Amniotic epithelial cell (primary cell): ENCODE measurements around the gene IL4R.
"Not testable (repeated sequence)": the region's sequence is repeated elsewhere in the genome, so short reads cannot be mapped to it uniquely, and the experiment has no call there.

ENCODE experiments used
- DNase-seq: peaks from one replicate; pipeline ENCODE4 v3.0.0-alpha.2; 2010; ENCODE audit warnings: low read depth

Gene IL4R

DNA sequence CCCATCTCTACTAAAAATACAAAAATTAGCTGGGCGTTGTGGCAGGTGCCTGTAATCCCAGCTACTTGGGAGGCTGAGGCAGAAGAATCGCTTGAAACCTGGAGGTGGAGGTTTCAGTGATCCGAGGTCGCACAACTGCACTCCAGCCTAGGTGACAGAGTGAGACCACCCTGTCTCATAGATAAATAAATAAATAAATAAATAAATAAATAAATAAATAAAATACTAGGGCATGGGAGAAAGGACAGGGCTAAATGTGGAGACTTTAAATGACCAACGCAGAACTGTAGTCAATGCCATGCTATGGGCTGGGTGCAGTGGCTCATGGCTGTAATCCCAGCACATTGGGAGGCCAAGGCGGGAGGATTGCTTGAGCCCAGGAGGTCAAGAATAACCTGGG lies 25.5 kb upstream of the IL4R start:
- not testable (repeated sequence) for DNase-seq

DNA sequence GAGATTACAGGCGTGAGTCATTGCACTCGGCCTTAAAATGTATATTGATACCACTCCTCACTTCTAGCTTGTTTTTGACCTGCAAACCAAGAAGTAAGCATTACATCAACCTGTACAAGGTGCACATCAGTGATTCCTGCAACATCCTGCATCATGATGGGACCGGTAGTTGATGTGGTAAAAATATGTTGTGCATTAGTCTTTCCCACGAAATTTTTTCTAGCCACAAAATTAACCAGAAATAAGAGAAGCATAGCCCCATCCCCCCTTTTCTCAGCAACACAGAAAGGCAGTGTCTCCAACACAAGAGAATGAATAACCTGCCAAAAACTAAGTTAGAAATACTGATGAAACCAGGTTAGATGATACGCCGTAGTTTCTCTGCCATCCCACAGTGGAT lies 24.1 kb upstream of the IL4R start:
- no peak for DNase-seq

DNA sequence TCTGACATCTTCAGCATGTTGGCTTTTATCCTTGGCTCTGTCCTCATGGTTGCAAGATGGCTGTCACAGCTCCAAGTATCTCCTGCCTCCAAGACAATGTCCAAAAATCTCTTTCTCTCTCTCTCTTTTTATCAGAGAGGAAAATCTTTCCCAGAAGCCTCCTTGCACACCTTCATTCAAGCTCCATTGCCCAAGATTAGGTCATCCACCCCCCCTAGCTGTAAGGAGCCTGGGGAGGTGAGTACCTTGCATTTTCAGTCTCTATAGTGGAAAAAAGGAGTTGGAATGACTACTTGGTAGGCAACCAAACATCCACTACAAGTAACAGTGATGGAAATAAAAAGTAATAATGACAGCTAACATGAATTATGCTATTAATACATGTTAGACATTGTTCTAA lies 23.2 kb upstream of the IL4R start:
- no peak for DNase-seq

DNA sequence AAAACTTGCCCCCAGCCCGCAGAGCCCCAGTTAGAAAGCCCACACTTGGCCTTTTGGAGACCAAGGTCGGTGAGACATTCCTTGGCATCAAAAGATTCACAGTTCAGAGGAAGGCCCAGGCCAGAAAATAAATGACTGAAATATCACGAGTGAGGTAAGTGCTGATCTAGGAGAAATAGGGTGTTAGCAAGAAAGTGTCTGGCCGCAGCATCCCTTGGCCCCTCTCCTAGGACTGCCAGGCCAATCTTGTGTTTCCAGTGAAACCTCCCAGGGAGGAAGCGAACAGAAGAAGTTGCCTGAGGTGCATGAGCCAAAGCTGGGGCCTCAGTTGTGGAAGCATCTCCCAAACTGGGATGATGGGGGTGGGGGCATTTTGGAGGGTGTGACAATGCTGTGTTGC lies 22.7 kb upstream of the IL4R start:
- DNase-seq: no peak

DNA sequence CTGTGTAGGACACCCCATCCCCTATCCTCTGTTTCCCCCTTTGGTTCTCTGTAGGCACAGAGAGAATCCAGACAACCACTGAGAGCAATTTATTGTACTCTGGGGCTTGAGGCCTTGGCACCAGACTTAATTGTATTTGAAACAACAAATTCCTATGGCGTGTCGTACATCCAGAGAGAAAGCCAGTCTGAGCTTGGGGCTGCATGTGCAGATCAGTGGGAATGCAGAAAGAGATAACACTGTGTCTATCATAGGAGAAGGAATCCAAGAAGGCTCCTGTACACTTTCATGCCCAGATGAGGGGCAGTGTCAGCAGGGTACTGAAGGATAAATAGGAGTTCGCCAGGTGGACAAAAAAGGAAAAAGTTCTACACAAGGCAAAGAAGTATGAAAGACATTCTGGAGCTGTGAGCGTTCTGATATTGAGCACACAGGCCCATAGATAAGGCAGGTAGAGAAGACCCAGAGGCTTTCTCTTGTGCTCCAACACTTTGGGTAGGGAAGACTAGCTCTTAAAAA lies 22.0 kb upstream of the IL4R start:
- DNase-seq: no peak

DNA sequence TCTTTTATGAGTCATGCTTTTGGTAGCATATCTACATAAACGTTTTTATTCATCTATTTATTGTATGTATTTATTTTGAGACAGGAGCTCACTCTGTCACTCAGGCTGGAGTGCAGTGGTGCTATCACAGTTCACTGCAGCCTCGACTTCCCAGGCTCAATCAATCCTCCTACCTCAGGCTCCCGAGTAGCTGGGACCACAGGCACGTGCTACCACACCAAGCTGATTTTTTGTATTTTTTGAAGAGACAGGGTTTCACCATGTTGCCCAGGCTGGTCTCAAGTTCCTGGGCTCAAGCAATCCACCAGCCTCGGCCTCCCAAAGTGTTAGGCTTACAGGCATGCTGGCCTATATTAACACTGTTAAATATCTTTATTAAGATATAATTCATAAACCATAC lies 20.4 kb upstream of the IL4R start:
- DNase-seq: no peak

DNA sequence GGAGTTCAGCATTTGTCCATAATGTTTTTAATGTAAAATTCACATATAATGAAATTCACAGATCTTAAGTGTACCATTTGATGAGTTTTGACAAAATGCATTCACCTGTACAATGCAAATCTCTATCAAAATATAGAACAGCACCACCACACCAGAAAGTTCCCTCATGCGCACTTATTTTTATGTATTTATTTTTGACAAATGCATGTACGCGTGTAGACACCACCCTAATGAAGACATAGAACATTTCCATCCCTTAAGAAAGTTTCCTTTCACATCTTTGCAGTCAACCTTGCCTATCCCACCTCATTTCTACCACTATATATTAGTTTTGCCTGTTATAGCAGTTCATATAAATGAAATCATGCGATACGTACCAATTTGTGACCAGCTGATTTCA lies 15.6 kb upstream of the IL4R start:
- DNase-seq: no peak

DNA sequence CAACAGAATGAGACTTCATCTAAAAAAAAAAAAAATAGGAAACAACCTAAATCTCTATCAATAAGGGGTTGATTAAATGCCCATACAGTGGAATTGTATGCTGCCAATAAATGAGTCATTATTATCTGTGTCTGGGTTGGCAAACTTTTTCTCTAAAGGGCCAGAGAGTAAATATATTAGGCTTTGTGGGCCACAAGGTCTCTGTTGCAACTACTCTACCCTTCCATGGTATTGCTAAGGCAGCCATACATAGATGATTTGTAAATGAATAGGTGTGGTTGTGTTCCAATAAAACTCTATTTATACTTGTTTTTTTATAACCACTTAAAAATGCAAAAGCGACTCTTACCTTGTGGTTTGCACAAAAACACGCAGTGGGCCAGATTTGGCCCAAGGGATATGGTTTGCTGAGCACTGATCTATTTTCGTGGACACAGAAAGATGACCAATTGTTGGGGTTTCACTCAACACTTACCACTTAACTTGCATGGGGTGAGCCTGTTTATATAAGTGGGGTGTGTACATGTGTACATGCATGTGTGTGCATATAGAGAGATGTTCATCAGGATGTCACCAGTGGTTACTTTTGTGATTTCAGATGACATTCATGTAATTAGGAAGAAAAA lies 12.4 kb upstream of the IL4R start:
- no peak for DNase-seq

DNA sequence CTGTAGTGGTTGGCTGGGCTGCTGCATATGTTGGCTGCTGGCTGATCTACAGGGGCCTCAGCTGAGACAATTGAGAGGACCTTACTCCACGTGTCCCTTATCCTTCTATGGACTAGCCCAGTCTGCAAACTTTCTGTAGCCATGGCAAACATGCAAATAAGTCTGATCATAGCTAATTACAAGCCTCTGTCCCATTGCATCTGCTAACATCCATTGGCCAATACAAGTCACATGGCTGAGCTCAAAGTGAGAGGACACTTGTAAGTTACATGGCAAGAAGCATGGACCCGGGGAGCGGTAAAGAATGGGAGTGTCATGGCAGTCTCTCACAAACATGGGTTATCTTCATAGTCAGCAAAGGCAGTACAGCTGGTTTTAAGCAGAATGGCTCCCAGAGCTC lies 11.6 kb upstream of the IL4R start:
- no peak for DNase-seq

DNA sequence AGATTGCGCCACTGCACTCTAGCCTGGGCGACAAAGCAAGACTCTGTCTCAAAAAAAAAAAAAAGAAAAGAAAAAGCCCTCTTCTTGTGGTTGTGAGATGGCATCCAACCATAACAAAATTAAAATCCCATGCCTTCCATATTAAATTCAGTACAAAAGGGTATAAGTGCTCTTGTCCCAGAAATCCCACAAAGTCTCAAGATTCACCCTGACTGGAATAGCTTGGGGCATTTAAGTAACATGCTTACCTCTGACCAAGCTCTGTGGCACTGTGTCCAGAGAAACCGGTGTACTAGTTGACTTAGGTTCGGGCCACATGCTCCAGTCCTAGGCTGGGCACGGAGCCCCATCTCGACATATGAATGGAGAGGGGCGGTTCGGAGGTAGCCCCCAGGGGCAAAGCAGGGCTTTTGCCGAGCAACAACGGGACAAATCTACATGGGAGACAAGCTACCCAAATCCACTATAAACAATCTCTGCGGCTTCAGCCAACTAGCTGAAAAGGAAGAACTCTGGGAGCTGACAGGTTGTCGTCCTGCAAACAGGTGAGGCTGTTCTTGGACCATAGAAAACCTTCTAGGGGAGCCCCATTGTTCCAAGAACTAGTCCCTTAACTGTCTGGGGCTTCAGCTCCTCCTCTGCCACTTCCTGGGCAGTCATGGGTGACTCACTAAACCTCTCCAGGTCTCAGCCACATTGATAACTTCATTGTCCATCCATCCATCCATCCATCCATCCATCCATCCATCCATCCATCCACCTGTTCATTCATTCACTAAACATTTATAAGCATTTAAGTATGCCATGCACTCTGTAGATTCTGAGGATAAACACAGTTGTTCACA lies 10.3 kb upstream of the IL4R start:
- no peak for DNase-seq

DNA sequence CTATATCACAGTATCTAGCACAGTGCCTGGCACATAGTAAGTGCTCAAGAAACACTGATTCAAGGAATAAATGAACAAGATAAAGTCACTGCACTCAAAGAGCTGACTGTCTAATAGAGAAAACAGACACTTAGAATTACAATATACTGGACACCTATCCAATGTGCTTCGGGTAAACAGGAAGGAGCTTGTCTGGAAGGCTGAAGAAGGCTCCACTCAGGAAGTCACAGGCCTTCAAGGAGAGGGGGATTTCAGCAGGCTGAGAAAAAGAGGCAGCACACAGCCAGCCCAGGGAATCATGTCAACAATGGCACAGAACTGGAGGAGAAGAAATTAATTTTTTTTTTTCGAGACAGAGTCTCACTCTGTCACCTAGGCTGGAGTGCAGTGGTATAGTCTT lies 9.7 kb upstream of the IL4R start:
- DNase-seq: no peak

DNA sequence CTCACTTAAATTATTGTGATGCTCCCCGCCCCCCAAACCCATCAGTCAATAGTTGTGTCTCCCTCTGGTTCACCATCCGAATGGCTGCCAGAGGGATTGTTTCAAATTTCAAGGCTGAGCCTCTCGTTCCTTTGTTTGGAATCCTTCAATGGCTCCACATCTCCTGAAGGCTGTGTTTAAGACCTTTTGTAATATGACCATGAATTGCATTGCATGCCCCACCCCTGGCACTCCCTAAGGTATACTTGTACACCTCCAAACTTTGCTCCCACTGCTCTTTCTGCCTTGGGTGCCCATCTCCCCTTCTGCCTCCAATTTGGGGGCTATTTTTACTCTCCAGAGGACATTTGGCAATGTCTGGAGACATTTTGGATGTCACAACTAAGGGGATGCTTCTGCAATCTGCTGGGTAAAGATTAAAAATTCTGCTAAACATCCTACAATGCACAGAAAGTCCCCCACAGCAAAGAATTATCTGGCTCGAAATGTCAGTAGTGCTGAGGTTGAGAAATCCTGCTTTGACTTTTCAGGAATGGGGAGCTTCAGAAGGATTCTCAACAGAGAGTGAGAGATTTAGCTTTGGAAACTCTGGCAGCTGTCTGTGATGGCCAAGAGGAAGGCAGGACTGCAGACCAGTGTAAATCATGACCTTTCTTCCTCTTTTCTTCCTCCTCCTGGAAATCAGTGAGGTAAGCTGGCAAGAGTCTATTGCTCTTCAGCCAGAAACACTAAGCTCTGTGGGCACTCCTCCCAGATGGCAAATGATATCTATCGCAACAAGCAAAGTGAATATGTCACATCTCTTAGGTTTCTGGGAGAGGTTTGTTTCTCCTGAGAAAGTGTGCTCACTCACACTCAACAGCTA lies 8.7 kb upstream of the IL4R start:
- DNase-seq: peak; percentile 49

DNA sequence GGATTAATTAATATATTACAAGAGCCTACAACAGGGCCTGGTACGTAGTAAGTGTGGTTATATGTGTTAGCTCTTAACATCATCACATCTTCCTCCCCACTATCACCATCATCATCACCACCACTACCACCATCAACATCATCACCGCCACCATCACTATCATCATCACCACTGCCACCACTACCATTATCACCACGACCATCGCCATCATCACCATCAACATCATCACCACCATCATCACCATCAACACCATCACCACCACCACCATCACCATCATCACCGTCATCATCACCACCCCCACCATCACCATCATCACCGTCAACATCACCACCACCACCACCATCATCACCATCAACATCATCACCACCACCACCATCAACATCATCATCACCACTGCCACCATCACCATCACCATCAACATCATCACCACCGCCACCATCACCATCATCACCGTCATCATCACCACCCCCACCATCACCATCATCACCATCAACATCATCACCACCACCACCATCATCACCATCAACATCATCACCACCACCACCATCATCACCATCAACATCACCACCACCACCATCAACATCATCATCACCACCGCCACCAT lies 7.8 kb upstream of the IL4R start:
- DNase-seq: no peak

DNA sequence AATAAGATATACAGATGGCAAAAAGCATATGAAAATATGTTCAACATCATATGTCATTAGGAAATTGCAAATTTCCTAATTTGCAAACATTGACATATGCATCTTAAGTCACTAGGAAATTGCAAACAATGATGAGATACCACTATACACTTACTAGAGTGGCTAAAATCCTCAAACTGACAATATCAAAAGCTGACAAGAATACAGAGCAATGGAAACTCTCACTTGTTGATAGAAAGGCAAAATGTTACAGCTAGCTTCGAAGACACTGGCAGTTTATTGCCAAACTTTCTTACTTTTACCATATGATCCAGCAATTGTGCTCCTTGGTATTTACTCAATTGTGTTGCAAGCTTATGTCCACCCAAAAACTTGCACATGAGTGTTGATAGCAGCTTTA lies 5.0 kb upstream of the IL4R start:
- no peak for DNase-seq

DNA sequence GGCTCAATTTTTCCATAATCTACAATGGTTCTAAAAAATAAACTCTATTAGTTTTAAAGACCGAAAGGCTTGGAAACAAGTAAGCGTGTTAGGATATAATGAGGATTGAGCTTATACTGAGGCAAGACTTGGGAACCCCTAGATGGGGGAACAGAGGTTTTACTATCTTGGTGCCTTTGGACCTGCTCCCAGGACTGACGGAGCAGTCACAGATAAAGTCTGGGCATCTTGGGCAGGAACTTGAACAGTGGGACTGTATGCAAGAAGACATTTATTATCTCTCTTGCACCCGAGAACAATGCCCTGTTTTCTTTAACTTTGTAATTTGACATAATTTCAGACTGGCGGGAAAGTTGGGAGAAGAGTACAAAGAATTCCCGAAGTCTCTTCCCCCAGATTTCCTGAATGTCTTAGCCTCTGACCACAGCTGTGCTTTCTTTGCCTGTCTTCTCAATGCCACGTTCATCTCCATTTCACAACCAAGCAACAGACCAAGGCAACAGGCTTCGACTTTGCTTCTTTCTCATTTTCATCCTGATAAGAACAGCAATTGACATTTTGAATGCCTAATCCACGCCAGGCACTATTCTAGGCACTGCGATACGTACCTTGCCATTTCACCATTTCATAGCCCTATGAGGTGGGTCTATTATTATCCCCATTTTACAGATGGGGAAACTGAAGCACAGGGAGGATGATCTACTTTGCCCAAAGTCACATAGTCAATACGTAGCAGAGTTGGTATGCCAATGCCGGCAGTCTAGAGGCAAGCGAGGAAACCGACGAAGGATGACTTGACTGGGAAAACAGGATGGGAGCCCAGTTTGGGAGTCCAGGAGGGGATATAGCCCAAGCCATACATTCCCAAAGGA lies 3.0 kb upstream of the IL4R start:
- peak; percentile 88 for DNase-seq

DNA sequence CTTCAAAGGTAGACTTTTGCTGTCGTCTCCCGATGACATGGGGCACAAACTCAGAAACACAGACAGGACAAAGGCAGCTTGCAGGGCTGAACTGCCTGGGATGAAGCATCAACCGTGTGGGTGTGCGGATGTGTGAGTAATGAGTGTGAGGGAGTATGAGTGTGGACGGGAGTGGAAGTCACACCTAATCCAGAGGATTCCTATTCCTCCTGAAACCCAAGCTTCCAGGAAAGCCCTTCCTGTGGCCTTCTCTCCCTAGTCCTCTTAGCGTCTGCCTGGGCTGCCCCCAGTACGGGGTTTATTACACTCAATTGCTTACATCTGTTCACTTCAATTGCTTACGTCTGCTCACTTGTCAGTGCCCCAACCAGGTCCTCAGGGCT lies 2.3 kb upstream of the IL4R start:
- DNase-seq: peak; percentile 72

DNA sequence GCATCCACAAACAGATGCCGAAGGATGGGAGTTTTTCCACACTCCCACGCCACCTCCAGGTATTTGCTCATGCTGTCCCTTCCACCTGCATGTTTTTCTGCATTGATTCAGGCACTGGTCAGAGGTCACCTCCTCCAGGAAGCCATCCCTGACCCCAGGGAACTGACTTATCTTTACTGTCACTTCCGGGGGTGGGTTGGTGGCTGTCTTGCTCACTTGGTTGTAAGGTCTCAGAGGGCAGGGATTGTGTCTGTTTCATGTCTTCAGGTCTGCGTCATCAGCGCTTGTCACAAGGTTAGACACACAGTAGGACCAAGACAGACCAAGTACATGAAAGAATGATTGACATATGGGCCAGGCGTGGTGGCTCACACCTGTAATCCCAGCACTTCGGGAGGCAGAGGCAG lies 1.9 kb upstream of the IL4R start:
- no peak for DNase-seq

DNA sequence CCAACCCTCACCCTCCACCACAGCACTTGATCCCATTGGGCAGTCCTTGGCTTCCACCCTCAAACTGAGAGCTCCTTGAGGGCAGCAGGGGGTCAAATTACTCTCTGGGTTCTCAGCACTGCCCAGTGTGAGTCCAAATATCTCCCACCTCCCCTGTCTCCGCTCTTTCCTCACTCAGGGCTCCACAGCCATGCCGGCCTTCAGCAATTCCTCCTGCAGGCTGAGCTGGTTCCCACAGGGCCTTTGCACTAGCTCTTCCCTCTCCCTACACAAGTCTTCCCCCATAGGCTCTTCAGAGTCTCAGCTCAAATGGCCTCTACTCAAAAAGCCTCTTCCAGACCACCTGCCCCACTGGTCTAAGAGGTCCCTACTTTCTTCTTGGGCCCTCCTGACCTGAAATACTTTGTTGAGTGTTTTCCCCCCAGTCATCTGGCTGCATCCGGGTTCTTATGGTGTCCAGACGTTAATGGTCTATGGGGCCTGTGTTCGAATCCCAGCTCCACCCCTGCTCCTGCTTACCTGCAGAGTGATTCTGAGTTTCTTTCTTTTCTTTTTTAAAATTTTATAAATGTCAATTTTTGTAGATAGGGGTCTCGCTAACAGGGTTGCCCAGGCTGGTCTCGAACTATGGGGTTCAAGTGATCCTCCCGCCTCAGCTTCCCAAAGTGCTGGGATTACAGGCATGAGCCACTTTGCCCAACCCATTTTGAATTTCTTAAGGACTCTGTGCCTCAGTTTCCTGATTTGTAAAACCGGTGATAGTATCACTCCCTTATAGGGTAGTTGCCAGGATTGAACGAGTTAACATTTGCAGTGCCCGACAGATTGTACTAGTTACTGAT lies 973 bp upstream of the IL4R start:
- no peak for DNase-seq

DNA sequence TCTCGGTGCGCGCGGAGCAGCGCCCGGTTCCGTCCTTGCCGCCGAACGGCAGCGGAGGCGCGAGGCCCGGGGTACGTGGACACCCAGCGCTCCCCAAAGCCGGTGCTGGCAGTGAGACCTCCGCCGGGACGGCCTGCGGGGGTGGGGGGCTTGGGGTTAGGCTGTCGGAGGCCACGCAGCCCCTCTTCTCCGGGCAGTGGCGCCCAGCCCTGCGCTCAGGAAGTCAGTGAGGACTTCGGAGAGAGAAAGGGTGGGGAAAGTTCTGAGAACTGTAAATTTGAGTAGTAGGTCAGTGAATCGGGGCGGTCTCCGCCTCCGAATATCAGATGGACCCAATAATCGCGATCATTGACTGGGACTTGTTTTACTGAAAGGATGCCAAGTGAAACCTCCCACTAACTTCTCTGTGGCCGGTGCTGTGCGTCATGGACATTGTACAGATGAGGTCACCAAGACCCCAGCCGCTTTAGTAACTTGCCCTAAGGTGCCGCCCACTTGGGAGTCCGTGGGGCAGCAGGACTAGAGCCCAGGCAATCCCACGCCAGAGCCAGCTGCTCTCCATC lies 468 bp downstream of the IL4R start:
- peak; percentile 87 for DNase-seq

DNA sequence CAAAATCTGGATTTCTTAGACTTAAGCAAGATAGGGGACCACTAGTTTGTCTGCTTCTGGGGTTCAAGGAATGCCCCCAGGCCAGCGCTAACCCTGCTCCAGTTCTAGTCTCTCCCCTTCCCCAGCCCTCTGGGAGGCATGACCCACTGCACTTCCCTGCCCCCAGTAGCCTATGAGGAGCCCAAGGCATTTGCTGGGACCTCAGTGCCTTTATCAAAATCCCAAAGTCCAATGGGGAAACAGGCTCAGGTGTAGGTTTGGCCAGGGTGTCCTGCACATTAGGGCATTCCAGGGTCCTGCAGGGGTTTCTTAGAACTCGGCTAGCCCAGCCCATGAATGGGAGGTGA lies 1.2 kb downstream of the IL4R start:
- no peak for DNase-seq
